Upper lobe of left lung (tissue), 4 donors: ENCODE results near the gene EIF4E1B.

Experiments used
- EP300 ChIP-seq, 4 donors: sonication (generic); formaldehyde crosslinking; IDR thresholded peaks; one replicate each; pipeline ENCODE4 v1.5.1; 2017; ENCODE audit warnings: antibody characterized with exemption in 4 of 4, control low read depth in 2 of 4
- POLR2AphosphoS5 ChIP-seq, 2 donors: sonication (generic); formaldehyde crosslinking; IDR thresholded peaks; one replicate each; pipeline ENCODE4 v1.5.1; 2017; ENCODE audit warnings: antibody characterized with exemption in 2 of 2

- no peak for TF ChIP-seq POLR2AphosphoS5 (IDR thresholded peaks at IDR 0.05)
- TF ChIP-seq EP300 (IDR thresholded peaks at IDR 0.05) = no peak
Observed at GRCh38 chr5:176629317-176629852, 1.1 kb upstream of the EIF4E1B start.
